ENCODE results near the gene IRF6.
"Not testable (repeated sequence)": the region's sequence is repeated elsewhere in the genome, so short reads cannot be mapped to it uniquely, and the experiment has no call there.

Gene IRF6

DNA sequence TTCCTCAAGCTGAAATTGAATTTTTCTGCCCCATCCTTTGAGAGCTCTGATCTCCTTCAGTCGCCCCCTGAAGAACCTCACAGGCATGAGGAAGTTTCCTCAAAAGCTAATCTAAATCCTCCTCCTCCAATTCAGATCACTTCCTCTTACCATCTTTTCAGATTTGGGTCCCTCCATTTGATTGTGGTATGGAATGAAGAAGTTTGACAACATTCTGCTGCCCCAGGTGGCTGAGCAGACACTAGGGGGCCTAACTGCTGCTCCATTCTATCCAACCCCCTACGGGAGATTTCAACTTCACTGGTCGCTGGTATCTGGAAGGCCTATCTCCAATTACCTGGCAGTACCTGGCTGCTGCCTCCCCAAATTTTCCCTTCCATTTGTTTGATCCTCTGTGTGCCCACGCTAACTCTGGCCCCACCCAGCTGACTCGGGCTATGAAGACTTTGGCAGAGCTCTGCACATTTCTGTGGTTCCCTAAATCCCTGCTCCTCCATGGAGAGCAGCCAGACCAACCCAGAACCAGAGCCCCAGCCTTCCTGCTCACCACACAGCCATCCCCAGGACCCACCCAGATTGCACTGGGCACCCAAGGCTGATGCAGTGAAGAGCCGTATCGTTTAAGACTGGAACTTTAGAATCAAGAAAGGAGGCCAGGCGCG is 7.8 kb downstream of the IRF6 start:
- no peaks in the 10 kb centered on the region for H3K9me3 ChIP-seq
- H3K27ac ChIP-seq: no peak overlapping the region
- no peak overlapping the region for H3K4me3 ChIP-seq (ENCODE audit: low read depth in 1 of 2, low read length in 1 of 2)
- TF ChIP-seq, protein P1, sequence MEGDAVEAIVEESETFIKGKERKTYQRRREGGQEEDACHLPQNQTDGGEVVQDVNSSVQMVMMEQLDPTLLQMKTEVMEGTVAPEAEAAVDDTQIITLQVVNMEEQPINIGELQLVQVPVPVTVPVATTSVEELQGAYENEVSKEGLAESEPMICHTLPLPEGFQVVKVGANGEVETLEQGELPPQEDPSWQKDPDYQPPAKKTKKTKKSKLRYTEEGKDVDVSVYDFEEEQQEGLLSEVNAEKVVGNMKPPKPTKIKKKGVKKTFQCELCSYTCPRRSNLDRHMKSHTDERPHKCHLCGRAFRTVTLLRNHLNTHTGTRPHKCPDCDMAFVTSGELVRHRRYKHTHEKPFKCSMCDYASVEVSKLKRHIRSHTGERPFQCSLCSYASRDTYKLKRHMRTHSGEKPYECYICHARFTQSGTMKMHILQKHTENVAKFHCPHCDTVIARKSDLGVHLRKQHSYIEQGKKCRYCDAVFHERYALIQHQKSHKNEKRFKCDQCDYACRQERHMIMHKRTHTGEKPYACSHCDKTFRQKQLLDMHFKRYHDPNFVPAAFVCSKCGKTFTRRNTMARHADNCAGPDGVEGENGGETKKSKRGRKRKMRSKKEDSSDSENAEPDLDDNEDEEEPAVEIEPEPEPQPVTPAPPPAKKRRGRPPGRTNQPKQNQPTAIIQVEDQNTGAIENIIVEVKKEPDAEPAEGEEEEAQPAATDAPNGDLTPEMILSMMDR (IDR thresholded peaks at IDR 0.05): no peak
- H3K4me1 ChIP-seq (ENCODE audit: control insufficient read depth in 1 of 2, insufficient read depth in 1 of 2, low read depth in 1 of 2, low read length in 1 of 2): no peaks in the 10 kb centered on the region
- H3K27me3 ChIP-seq: peaks cover 52% of the 10 kb centered on the region
- H3K36me3 ChIP-seq: no peaks in the 10 kb centered on the region

DNA sequence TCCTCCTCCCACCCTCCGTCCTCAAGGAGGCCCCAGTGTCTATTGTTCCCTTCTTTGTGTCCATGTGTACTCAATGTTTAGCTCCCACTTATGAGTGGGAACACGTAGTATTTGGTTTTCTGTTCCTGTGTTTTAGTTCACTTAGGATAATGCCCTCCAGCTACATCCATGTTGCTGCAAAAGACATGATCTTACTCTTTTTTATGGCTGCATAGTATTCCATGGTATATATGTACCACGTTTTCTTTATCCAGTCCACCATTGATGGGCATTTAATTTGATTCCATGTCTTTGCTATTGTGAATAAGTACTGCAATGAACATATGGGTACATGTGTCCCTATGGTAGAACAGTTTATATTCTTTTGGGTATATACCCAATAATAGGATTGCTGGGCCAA is 12.2 kb downstream of the IRF6 start:
- peaks cover 71% of the 10 kb centered on the region for H3K27me3 ChIP-seq
- not testable (repeated sequence) for H3K36me3 ChIP-seq; H3K27ac ChIP-seq; H3K9me3 ChIP-seq; H3K4me3 ChIP-seq (ENCODE audit: low read depth in 1 of 2, low read length in 1 of 2); H3K4me1 ChIP-seq (ENCODE audit: control insufficient read depth in 1 of 2, insufficient read depth in 1 of 2, low read depth in 1 of 2, low read length in 1 of 2)

DNA sequence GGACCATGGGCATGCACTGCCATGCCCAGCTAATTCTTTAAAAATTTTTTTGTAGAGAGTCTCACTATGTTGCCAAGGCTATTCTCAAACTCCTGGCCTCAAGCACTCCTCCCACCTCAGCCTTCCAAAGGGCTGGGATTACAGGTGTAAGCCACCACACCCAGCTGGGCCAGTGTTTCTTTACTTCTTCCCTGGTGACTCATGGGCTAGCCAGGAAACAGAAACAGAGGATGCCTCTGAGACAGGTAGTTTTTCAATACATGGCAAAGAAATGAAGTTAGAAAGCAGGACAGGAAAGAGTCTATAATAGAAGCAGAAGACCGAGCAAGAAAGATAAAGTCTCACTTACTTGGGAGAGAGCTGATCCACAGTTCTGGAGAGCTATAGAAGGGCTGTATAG is 14.0 kb downstream of the IRF6 start:
- no peak overlapping the region for H3K4me3 ChIP-seq (ENCODE audit: low read depth in 1 of 2, low read length in 1 of 2)
- H3K4me1 ChIP-seq (ENCODE audit: control insufficient read depth in 1 of 2, insufficient read depth in 1 of 2, low read depth in 1 of 2, low read length in 1 of 2): no peaks in the 10 kb centered on the region
- H3K27ac ChIP-seq: no peak overlapping the region
- peaks cover 85% of the 10 kb centered on the region for H3K27me3 ChIP-seq
- no peaks in the 10 kb centered on the region for H3K36me3 ChIP-seq
- no peaks in the 10 kb centered on the region for H3K9me3 ChIP-seq
- TF ChIP-seq, protein P1 (IDR thresholded peaks at IDR 0.05): no peak

DNA sequence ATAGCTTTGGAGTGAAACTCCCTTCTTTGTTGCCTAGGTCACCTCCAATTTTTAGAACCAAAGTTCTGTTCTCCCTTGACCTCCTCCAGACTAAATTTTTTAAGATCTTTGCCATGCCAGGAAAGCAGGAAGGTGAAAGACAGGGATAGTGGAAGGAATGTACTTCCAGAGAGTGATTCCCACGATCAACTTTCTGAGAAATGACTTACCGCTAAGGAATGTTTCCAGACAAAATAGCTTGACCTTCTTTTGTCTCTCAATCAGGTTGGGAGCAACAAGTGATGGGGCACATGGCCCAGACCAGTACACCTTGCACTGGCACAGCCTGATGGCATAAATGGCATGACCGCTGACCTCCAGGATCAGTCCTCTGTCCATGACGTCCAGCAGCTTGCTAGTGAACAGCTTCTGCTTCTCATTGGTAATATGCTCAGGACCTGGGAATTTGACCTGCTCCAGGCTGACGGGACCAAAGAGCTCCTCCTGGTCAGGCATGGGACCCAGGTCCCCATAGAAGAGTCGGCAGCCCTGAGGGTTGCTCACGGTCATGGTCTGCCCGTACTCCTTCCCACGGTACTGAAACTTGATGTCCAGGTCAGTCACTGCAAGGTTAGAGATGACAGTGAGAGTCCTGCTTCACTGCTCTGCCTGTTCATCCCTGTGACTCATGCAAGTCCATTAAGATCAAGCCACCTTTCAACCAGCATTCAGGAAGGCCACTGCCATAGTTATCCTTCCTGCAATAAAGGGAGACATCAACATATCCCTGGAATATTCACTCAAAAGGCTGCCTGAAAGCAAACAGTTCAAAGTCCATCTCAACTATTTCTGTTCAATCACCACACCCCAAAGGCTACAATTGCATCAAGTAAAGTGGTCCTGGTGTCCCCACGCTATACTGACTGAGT is 15.4 kb downstream of the IRF6 start:
- Histone ChIP-seq H3K27me3 (peaks cover 89% of the 10 kb centered on the region), H3K36me3 (no peaks in the 10 kb centered on the region), H3K9me3 (no peaks in the 10 kb centered on the region), H3K4me1 (ENCODE audit: control insufficient read depth in 1 of 2, insufficient read depth in 1 of 2, low read depth in 1 of 2, low read length in 1 of 2) (peaks cover 1 to 2% of the 10 kb centered on the region in 2 experiments), H3K27ac (no peak overlapping the region), H3K4me3 (ENCODE audit: low read depth in 1 of 2, low read length in 1 of 2) (no peak overlapping the region)
- TF ChIP-seq, protein P1 (IDR thresholded peaks at IDR 0.05): no peak

DNA sequence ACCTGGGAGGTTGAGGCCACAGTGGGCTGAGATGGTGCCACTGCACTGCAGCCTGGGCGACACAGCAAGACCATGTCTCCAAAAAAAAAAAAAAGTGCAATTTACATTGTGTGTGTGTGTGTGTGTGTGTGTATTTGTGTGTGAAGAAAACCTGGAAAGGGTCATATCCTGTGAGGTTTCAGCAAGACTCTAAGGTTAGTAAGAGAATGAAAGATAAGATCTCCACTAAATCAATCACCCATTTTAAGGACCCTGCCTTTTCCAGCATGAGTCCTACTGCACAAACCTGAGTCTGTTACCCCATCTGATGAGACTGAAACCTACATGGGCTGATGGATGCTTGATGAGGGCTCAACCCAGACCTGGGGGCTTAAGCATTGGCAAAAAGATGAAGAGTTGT is 16.7 kb downstream of the IRF6 start:
- TF ChIP-seq, protein P1 (IDR thresholded peaks at IDR 0.05): no peak
- Histone ChIP-seq H3K9me3 (no peaks in the 10 kb centered on the region), H3K27me3 (peaks cover 77% of the 10 kb centered on the region), H3K4me3 (ENCODE audit: low read depth in 1 of 2, low read length in 1 of 2) (no peak overlapping the region), H3K27ac (no peak overlapping the region), H3K4me1 (ENCODE audit: control insufficient read depth in 1 of 2, insufficient read depth in 1 of 2, low read depth in 1 of 2, low read length in 1 of 2) (peaks cover 12% of the 10 kb centered on the region in 2 experiments), H3K36me3 (no peaks in the 10 kb centered on the region)

DNA sequence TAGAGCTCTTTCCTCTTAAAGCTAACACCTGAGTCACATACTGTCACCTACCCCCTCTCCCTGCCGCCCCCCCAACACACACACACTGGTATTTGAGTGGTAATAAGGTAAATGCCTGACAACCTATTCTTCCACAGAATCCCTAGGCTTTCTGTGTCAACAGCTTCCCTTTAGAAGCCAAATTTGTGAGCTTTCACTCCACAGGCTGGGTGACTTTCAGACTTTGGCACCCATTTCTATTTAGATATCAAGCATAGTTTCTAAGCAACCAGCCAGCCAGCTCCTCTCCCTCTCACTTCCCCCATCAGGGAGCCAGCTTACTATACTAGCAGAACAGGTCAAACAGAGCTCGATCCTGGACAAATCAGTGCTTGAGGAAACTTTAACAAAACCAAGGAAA is 18.4 kb downstream of the IRF6 start:
- Histone ChIP-seq H3K27ac (no peak overlapping the region), H3K4me1 (ENCODE audit: control insufficient read depth in 1 of 2, insufficient read depth in 1 of 2, low read depth in 1 of 2, low read length in 1 of 2) (peaks cover 18% of the 10 kb centered on the region in 2 experiments), H3K27me3 (peaks cover 60% of the 10 kb centered on the region), H3K9me3 (no peaks in the 10 kb centered on the region), H3K4me3 (ENCODE audit: low read depth in 1 of 2, low read length in 1 of 2) (no peak overlapping the region), H3K36me3 (peaks cover 8% of the 10 kb centered on the region)
- TF ChIP-seq, protein P1 (IDR thresholded peaks at IDR 0.05): no peak

Data from neutrophil (primary cell).